ENCODE measurements around the gene C20orf144.
"Not testable (repeated sequence)": the region's sequence is repeated elsewhere in the genome, so short reads cannot be mapped to it uniquely, and the experiment has no call there.

C20orf144 gene

GRCh38 chr20:33644313-33645071, 17.6 kb upstream of the C20orf144 start:
- no peak for DNase-seq (ENCODE audit: low read depth)
- TF ChIP-seq, protein P1, sequence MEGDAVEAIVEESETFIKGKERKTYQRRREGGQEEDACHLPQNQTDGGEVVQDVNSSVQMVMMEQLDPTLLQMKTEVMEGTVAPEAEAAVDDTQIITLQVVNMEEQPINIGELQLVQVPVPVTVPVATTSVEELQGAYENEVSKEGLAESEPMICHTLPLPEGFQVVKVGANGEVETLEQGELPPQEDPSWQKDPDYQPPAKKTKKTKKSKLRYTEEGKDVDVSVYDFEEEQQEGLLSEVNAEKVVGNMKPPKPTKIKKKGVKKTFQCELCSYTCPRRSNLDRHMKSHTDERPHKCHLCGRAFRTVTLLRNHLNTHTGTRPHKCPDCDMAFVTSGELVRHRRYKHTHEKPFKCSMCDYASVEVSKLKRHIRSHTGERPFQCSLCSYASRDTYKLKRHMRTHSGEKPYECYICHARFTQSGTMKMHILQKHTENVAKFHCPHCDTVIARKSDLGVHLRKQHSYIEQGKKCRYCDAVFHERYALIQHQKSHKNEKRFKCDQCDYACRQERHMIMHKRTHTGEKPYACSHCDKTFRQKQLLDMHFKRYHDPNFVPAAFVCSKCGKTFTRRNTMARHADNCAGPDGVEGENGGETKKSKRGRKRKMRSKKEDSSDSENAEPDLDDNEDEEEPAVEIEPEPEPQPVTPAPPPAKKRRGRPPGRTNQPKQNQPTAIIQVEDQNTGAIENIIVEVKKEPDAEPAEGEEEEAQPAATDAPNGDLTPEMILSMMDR (IDR thresholded peaks at IDR 0.05; ENCODE audit: control insufficient read depth, extremely low read depth, insufficient read depth) = no peak
- no peak overlapping the region for H3K4me3 ChIP-seq (ENCODE audit: low read depth, low read length)

DNA sequence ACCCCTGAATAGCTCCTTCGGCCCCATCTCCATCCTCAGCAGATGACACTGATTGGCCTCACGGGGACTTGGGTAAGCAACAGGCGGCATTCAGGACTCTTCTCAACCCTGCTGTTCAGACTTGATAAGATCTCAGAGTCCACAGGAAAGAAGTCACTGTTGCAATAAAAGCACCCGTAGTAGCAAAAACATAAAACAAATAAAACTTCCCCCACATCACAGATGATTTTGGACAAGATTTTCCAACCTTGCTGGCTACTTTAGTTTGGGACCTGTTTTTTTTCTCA, 17.1 kb upstream of the C20orf144 start:
- TF ChIP-seq, protein P1 (IDR thresholded peaks at IDR 0.05; ENCODE audit: control insufficient read depth, extremely low read depth, insufficient read depth) = no peak
- peak; percentile 92 for DNase-seq (ENCODE audit: low read depth)
- H3K4me3 ChIP-seq (ENCODE audit: low read depth, low read length) = no peak overlapping the region

GRCh38 chr20:33645396-33645795, 16.7 kb upstream of the C20orf144 start:
- no peak overlapping the region for H3K4me3 ChIP-seq (ENCODE audit: low read depth, low read length)
- TF ChIP-seq, protein P1 (IDR thresholded peaks at IDR 0.05; ENCODE audit: control insufficient read depth, extremely low read depth, insufficient read depth) = no peak
- no peak for DNase-seq (ENCODE audit: low read depth)

DNA sequence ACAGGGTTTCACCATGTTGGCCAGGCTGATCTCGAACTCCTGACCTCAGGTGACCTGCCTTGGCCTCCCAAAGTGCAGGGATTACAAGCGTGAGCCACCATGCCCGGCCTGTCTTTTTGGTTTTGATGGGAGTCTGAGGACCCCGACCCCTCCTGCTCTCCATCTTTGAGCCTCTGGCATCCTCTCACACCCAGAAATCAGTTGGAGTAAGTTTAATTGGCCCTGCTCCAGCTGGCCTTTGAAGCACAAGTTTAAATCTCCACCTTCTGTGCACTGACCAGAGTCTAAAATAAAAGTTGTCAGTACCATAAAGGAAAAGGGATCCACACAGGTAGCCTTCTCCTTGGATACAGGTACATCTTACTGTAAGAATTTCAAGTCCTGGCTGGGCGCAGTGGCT, 15.9 kb upstream of the C20orf144 start:
- TF ChIP-seq, protein P1 (IDR thresholded peaks at IDR 0.05; ENCODE audit: control insufficient read depth, extremely low read depth, insufficient read depth) = no peak
- no peak for DNase-seq (ENCODE audit: low read depth)

DNA sequence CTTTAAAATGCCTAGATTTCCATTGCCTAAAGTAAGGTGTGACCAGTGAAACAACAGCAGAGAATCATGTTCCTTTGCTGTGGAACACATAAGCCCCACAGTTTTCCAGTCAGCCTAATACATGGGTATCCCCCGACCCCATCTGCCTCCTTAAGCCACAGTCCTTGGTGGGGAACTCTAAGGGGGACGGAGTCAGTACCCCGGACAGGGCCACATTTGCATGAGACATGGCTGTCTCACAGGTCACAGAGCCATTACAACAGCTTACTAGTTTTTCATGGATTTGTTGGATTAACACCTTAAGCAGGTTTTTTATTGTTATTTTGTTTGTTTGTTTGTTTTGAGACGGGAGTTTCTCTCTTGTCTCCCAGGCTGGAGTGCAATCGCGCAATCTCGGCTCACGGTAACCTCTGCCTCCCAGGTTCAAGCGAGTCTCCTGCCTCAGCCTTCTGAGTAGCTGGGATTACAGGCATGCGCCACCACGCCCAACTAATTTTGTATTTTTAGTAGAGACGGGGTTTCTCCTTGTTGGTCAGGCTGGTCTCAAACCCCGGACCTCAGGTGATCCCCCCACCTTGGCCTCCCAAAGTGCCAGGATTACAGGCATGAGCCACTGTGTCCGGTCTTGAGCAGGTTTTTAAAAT, 15.0 kb upstream of the C20orf144 start:
- not testable (repeated sequence) for H3K4me3 ChIP-seq (ENCODE audit: low read depth, low read length); DNase-seq (ENCODE audit: low read depth)

More for the DNA sequence above, 15.9 kb upstream of the C20orf144 start:
- H3K4me3 ChIP-seq (ENCODE audit: low read depth, low read length) = no peak overlapping the region

- DNase-seq (ENCODE audit: low read depth) = peak; percentile 95
- TF ChIP-seq, protein P1 (IDR thresholded peaks at IDR 0.05; ENCODE audit: control insufficient read depth, extremely low read depth, insufficient read depth) = peak; percentile 24; the same call in 1 of the 2 replicates
- peak overlapping the region; percentile 7; the same call in 1 of the 2 replicates for H3K4me3 ChIP-seq (ENCODE audit: low read depth, low read length)
These were observed 14.3 kb upstream of the C20orf144 start for GRCh38 chr20:33647603-33648395.

DNA sequence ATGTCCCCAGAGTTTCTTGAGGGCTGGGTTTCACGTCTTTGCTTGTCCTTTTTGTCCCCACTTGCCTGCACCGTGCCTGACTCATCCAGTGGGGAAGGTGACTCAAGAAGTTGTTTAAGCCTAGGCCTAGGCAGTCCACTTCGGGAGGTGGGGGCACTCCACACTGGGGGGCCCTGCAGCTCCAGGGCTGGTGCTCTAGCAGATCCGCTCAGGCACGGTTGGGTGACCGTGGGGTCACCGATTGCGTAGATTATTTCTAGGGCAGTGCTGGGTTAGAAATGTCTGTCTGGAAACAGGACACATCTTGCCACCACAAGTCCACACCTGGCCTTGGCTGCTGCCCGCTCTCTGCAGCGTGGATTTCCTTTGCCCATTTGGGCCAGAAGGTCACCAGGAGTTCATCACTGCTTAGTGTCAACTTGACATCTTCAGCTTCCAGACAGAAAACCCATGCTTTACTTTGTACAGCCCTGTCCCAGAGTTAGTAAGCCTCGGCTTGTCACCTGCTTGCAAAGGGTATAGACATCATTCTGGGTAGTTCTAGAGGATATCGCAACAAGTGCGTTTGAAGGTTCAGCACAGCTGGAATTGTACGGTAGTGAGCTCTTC, 13.6 kb upstream of the C20orf144 start:
- no peak for DNase-seq (ENCODE audit: low read depth)
- TF ChIP-seq, protein P1 (IDR thresholded peaks at IDR 0.05; ENCODE audit: control insufficient read depth, extremely low read depth, insufficient read depth) = no peak
- no peak overlapping the region for H3K4me3 ChIP-seq (ENCODE audit: low read depth, low read length)
